BLaER1 treated with 17β-estradiol and CSF1 and Interleukin-3, amounts not matched to agents 10 nM and 100 nM (cell line): ENCODE measurements around the gene WRNIP1.

Experiments
- H3K27ac ChIP-seq, 11 experiments: shearing (Covaris generic); formaldehyde crosslinking; 2 replicates each; pipeline ENCODE4 v1.8.1; 2022
- H3K27me3 ChIP-seq, 11 experiments: shearing (Covaris generic); formaldehyde crosslinking; 2 replicates each; pipeline ENCODE4 v1.8.1; 2022
- H3K36me3 ChIP-seq, 11 experiments: shearing (Covaris generic); formaldehyde crosslinking; 2 replicates each; pipeline ENCODE4 v1.8.1; 2022
- H3K4me1 ChIP-seq, 10 experiments: shearing (Covaris generic); formaldehyde crosslinking; 2 replicates each; pipeline ENCODE4 v1.8.1; 2022
- H3K4me2 ChIP-seq, 11 experiments: shearing (Covaris generic); formaldehyde crosslinking; 2 replicates each; pipeline ENCODE4 v1.8.1; 2022
- H3K4me3 ChIP-seq, 10 experiments: shearing (Covaris generic); formaldehyde crosslinking; 2 replicates each; pipeline ENCODE4 v1.8.1; 2022
- H3K9ac ChIP-seq, 11 experiments: shearing (Covaris generic); formaldehyde crosslinking; 2 replicates each; pipeline ENCODE4 v1.8.1; 2022
- H3K9me3 ChIP-seq, 11 experiments: shearing (Covaris generic); formaldehyde crosslinking; replicated peaks in 1 of 11; 2 replicates each; pipeline ENCODE4 v1.8.1; 2022
- H4K20me1 ChIP-seq, 11 experiments: shearing (Covaris generic); formaldehyde crosslinking; 2 replicates each; pipeline ENCODE4 v1.8.1; 2022
- Cebpa-rat ChIP-seq, 11 experiments: shearing (Covaris generic); IDR thresholded peaks; 2 replicates each; pipeline ENCODE4 v1.8.1; 2022

WRNIP1 gene

GRCh38 chr6:2830183-2830582 lies 65.0 kb downstream of the WRNIP1 start:
- H3K4me1 ChIP-seq = peaks cover 0 to 4% (median 0%) of the 10 kb centered on the region in 10 experiments; a peak in 2 of 20 replicates
- H3K27ac ChIP-seq = no peak overlapping the region
- H3K9ac ChIP-seq = no peak overlapping the region
- peaks cover 0 to 33% (median 0%) of the 10 kb centered on the region in 11 experiments; a peak in 5 of 22 replicates for H4K20me1 ChIP-seq
- no peak for TF ChIP-seq Cebpa-rat (IDR thresholded peaks at IDR 0.05)
- H3K4me2 ChIP-seq = no peak overlapping the region
- H3K36me3 ChIP-seq = peaks cover 0 to 45% (median 32%) of the 10 kb centered on the region in 11 experiments; a peak in 20 of 22 replicates
- peaks cover 0 to 3% (median 0%) of the 10 kb centered on the region in 11 experiments; a peak in 1 of 22 replicates for H3K9me3 ChIP-seq
- H3K27me3 ChIP-seq = no peaks in the 10 kb centered on the region
- H3K4me3 ChIP-seq = no peak overlapping the region

GRCh38 chr6:2831392-2831791 lies 66.2 kb downstream of the WRNIP1 start:
- TF ChIP-seq Cebpa-rat (IDR thresholded peaks at IDR 0.05) = no peak
- H3K4me2 ChIP-seq = no peak overlapping the region
- H3K4me1 ChIP-seq = peaks cover 0 to 16% (median 0%) of the 10 kb centered on the region in 10 experiments; a peak in 4 of 20 replicates
- H3K27me3 ChIP-seq = no peaks in the 10 kb centered on the region
- no peak overlapping the region for H3K27ac ChIP-seq
- peaks cover 0 to 45% (median 0%) of the 10 kb centered on the region in 11 experiments; a peak in 5 of 22 replicates for H4K20me1 ChIP-seq
- no peak overlapping the region for H3K4me3 ChIP-seq
- no peak overlapping the region for H3K9ac ChIP-seq
- H3K9me3 ChIP-seq = peaks cover 0 to 3% (median 0%) of the 10 kb centered on the region in 11 experiments; a peak in 1 of 22 replicates
- H3K36me3 ChIP-seq = peaks cover 6 to 57% (median 44%) of the 10 kb centered on the region in 11 experiments; a peak in 20 of 22 replicates

GRCh38 chr6:2834262-2834661 lies 69.1 kb downstream of the WRNIP1 start:
- H3K27ac ChIP-seq = no peak overlapping the region
- no peak for TF ChIP-seq Cebpa-rat (IDR thresholded peaks at IDR 0.05)
- peaks cover 2 to 41% (median 5%) of the 10 kb centered on the region in 10 experiments; a peak in 19 of 20 replicates for H3K4me1 ChIP-seq
- peaks cover 0 to 24% (median 21%) of the 10 kb centered on the region in 11 experiments; a peak in 19 of 22 replicates for H3K27me3 ChIP-seq
- H3K9ac ChIP-seq = no peak overlapping the region
- no peak overlapping the region for H3K4me2 ChIP-seq
- peaks cover 9 to 86% (median 67%) of the 10 kb centered on the region in 11 experiments; a peak in 20 of 22 replicates for H3K36me3 ChIP-seq
- no peak overlapping the region for H3K4me3 ChIP-seq
- peaks cover 0 to 74% (median 1%) of the 10 kb centered on the region in 11 experiments; a peak in 10 of 22 replicates for H4K20me1 ChIP-seq
- peaks cover 0 to 3% (median 0%) of the 10 kb centered on the region in 11 experiments; a peak in 1 of 22 replicates for H3K9me3 ChIP-seq
